Measurements from ENCODE around the gene NAA30. TPM values are rescaled to one million over a fixed set of nuclear protein-coding genes. Genes with fewer than 3 reads are reported as not detected.

The NAA30 gene
- total and polyA plus RNA-seq, 2 experiments from 2014 or later: 14.3 to 23.9 TPM

- Histone ChIP-seq H3F3A (ENCODE audit: insufficient read depth) (no peaks in the 10 kb centered on the region), H3K9me3 (ENCODE audit: low read depth) (no peaks in the 10 kb centered on the region), H3K4me2 (ENCODE audit: unreplicated experiment) (no peak overlapping the region), H3K27me3 (replicated peaks; ENCODE audit: insufficient read depth) (no peaks in the 10 kb centered on the region), H3K36me3 (ENCODE audit: low read depth) (peaks cover 28% of the 10 kb centered on the region), H3K27ac (no peak overlapping the region), H2AFZ (no peak overlapping the region), H3K9me2 (ENCODE audit: insufficient read depth) (no peaks in the 10 kb centered on the region), H3K4me1 (ENCODE audit: insufficient read depth) (no peaks in the 10 kb centered on the region), H4K20me1 (ENCODE audit: insufficient read depth) (no peaks in the 10 kb centered on the region), H3K9ac (no peak overlapping the region), H3K79me2 (ENCODE audit: insufficient read depth) (peaks cover 45% of the 10 kb centered on the region), H3K4me3 (no peak overlapping the region)
- no peak for DNase-seq
- TF ChIP-seq EZH2 (IDR thresholded peaks at IDR 0.05; ENCODE audit: insufficient read depth, poor library complexity, severe bottlenecking) (no peak), EZH2phosphoT487 (IDR thresholded peaks at IDR 0.05; ENCODE audit: insufficient read depth, low read depth) (no peak)
- in situ Hi-C loops (cut with MboI): no loop called here
- 50 to 56% methylated on average over 1 of the region's 1 CpG for WGBS, 2 experiments (ENCODE audit: low coverage in 1 of 2, low lambda C conversion rate in 2 of 2, missing lambda C conversion rate in 2 of 2)
Measured at GRCh38 chr14:57408634-57409033, 18.2 kb downstream of the NAA30 start.

GRCh38 chr14:57412341-57412740 lies 22.0 kb downstream of the NAA30 start:
- Histone ChIP-seq H3K9ac (no peak overlapping the region), H3K36me3 (ENCODE audit: low read depth) (peaks cover 20% of the 10 kb centered on the region), H3K4me3 (no peak overlapping the region), H3K4me2 (ENCODE audit: unreplicated experiment) (no peak overlapping the region), H3K27ac (no peak overlapping the region), H3K27me3 (replicated peaks; ENCODE audit: insufficient read depth) (no peaks in the 10 kb centered on the region), H2AFZ (no peak overlapping the region), H4K20me1 (ENCODE audit: insufficient read depth) (no peaks in the 10 kb centered on the region), H3K9me2 (ENCODE audit: insufficient read depth) (no peaks in the 10 kb centered on the region), H3F3A (ENCODE audit: insufficient read depth) (no peaks in the 10 kb centered on the region), H3K9me3 (ENCODE audit: low read depth) (no peaks in the 10 kb centered on the region), H3K79me2 (ENCODE audit: insufficient read depth) (peaks cover 10% of the 10 kb centered on the region), H3K4me1 (ENCODE audit: insufficient read depth) (no peaks in the 10 kb centered on the region)
- 27 to 35% methylated on average over 2 of the region's 2 CpGs for WGBS, 2 experiments (ENCODE audit: low coverage in 1 of 2, low lambda C conversion rate in 2 of 2, missing lambda C conversion rate in 2 of 2)
- TF ChIP-seq EZH2 (IDR thresholded peaks at IDR 0.05; ENCODE audit: insufficient read depth, poor library complexity, severe bottlenecking) (no peak), EZH2phosphoT487 (IDR thresholded peaks at IDR 0.05; ENCODE audit: insufficient read depth, low read depth) (no peak)
- in situ Hi-C loops (cut with MboI): no loop called here
- no peak for DNase-seq

DNA sequence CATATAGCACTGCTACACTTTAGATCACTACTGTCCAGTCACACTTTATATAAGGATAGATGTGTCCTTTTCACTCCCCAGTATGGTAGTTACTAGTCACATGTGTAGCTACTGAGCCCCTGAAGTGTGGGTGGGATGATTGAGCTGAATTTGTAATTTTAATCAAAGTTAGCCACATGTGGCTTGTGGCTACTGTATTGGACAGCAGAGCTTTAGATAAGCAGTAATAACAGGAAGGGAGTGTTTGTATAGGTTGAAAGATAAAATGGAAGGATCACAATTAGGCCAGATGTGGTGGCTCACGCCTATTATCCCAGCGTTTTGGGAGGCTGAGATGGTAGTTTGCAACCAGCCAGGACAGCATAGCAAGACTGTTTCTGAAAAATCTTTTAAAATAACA lies 23.5 kb downstream of the NAA30 start:
- TF ChIP-seq EZH2phosphoT487 (IDR thresholded peaks at IDR 0.05; ENCODE audit: insufficient read depth, low read depth): no peak
- no peak for TF ChIP-seq EZH2 (IDR thresholded peaks at IDR 0.05; ENCODE audit: insufficient read depth, poor library complexity, severe bottlenecking)
- WGBS, 2 experiments (ENCODE audit: low coverage in 1 of 2, low lambda C conversion rate in 2 of 2, missing lambda C conversion rate in 2 of 2): 61 to 69% methylated on average over 2 of the region's 2 CpGs
- no peak overlapping the region for H2AFZ ChIP-seq
- no peaks in the 10 kb centered on the region for H3K9me2 ChIP-seq (ENCODE audit: insufficient read depth)
- no peaks in the 10 kb centered on the region for H3K4me1 ChIP-seq (ENCODE audit: insufficient read depth)
- H3K4me3 ChIP-seq: no peak overlapping the region
- no peak for DNase-seq
- in situ Hi-C loops (cut with MboI): no loop called here
- H3K4me2 ChIP-seq (ENCODE audit: unreplicated experiment): no peak overlapping the region
- no peaks in the 10 kb centered on the region for H3K27me3 ChIP-seq (replicated peaks; ENCODE audit: insufficient read depth)
- H3K27ac ChIP-seq: no peak overlapping the region
- H3K36me3 ChIP-seq (ENCODE audit: low read depth): peaks cover 20% of the 10 kb centered on the region
- H3F3A ChIP-seq (ENCODE audit: insufficient read depth): no peaks in the 10 kb centered on the region
- no peak overlapping the region for H3K9ac ChIP-seq
- H3K79me2 ChIP-seq (ENCODE audit: insufficient read depth): no peaks in the 10 kb centered on the region
- H4K20me1 ChIP-seq (ENCODE audit: insufficient read depth): no peaks in the 10 kb centered on the region
- H3K9me3 ChIP-seq (ENCODE audit: low read depth): no peaks in the 10 kb centered on the region

GRCh38 chr14:57417228-57417627 lies 26.8 kb downstream of the NAA30 start:
- H3K27ac ChIP-seq: no peak overlapping the region
- no peak overlapping the region for H3K4me2 ChIP-seq (ENCODE audit: unreplicated experiment)
- H3K9ac ChIP-seq: no peak overlapping the region
- no peak for DNase-seq
- no peaks in the 10 kb centered on the region for H3K79me2 ChIP-seq (ENCODE audit: insufficient read depth)
- H3K36me3 ChIP-seq (ENCODE audit: low read depth): no peaks in the 10 kb centered on the region
- 0 to 11% methylated on average over 1 of the region's 1 CpG for WGBS, 2 experiments (ENCODE audit: low coverage in 1 of 2, low lambda C conversion rate in 2 of 2, missing lambda C conversion rate in 2 of 2)
- no peaks in the 10 kb centered on the region for H3K9me2 ChIP-seq (ENCODE audit: insufficient read depth)
- H3K9me3 ChIP-seq (ENCODE audit: low read depth): no peaks in the 10 kb centered on the region
- H3K4me3 ChIP-seq: no peak overlapping the region
- H3K4me1 ChIP-seq (ENCODE audit: insufficient read depth): no peaks in the 10 kb centered on the region; the same call in 1 of the 2 replicates
- no peaks in the 10 kb centered on the region for H4K20me1 ChIP-seq (ENCODE audit: insufficient read depth)
- TF ChIP-seq EZH2phosphoT487 (IDR thresholded peaks at IDR 0.05; ENCODE audit: insufficient read depth, low read depth) (no peak), EZH2 (IDR thresholded peaks at IDR 0.05; ENCODE audit: insufficient read depth, poor library complexity, severe bottlenecking) (no peak)
- H3F3A ChIP-seq (ENCODE audit: insufficient read depth): no peaks in the 10 kb centered on the region
- in situ Hi-C loops (cut with MboI): no loop called here
- no peak overlapping the region for H2AFZ ChIP-seq
- H3K27me3 ChIP-seq (replicated peaks; ENCODE audit: insufficient read depth): no peaks in the 10 kb centered on the region

- 94 to 95% methylated on average over 4 of the region's 4 CpGs for WGBS, 2 experiments (ENCODE audit: low coverage in 1 of 2, low lambda C conversion rate in 2 of 2, missing lambda C conversion rate in 2 of 2)
- in situ Hi-C loops (cut with MboI): no loop called here
Measured at GRCh38 chr14:57418999-57419398, 28.6 kb downstream of the NAA30 start.

More at GRCh38 chr14:57418999-57419398, 28.6 kb downstream of the NAA30 start:
- H4K20me1 ChIP-seq (ENCODE audit: insufficient read depth): no peaks in the 10 kb centered on the region
- H3K4me2 ChIP-seq (ENCODE audit: unreplicated experiment): no peak overlapping the region
- TF ChIP-seq EZH2 (IDR thresholded peaks at IDR 0.05; ENCODE audit: insufficient read depth, poor library complexity, severe bottlenecking): no peak
- TF ChIP-seq EZH2phosphoT487 (IDR thresholded peaks at IDR 0.05; ENCODE audit: insufficient read depth, low read depth): no peak
- no peak overlapping the region for H3K4me3 ChIP-seq
- H3F3A ChIP-seq (ENCODE audit: insufficient read depth): no peaks in the 10 kb centered on the region
- H3K9me3 ChIP-seq (ENCODE audit: low read depth): no peaks in the 10 kb centered on the region
- H3K9me2 ChIP-seq (ENCODE audit: insufficient read depth): no peaks in the 10 kb centered on the region
- no peaks in the 10 kb centered on the region for H3K36me3 ChIP-seq (ENCODE audit: low read depth)
- no peaks in the 10 kb centered on the region for H3K27me3 ChIP-seq (replicated peaks; ENCODE audit: insufficient read depth)
- H3K27ac ChIP-seq: no peak overlapping the region
- no peaks in the 10 kb centered on the region; the same call in 1 of the 2 replicates for H3K4me1 ChIP-seq (ENCODE audit: insufficient read depth)
- H3K9ac ChIP-seq: no peak overlapping the region
- no peaks in the 10 kb centered on the region for H3K79me2 ChIP-seq (ENCODE audit: insufficient read depth)
- DNase-seq: no peak
- no peak overlapping the region for H2AFZ ChIP-seq

Measured in GM23248 (cell line).